DMS153 treated with DMSO at 0.1 percent for 48 hours (cell line): ENCODE measurements around the gene GSAP.
"Not testable (repeated sequence)": the region's sequence is repeated elsewhere in the genome, so short reads cannot be mapped to it uniquely, and the experiment has no call there.

Experiments
- DNase-seq: peaks from one replicate; lab custom pipeline; 2025; ENCODE audit not compliant: unreplicated experiment; lab: John Stamatoyannopoulos, UW

The GSAP gene

GRCh38 chr7:77367976-77368375, 48.2 kb downstream of the GSAP start:
- no peak for DNase-seq

GRCh38 chr7:77362905-77363304, 53.2 kb downstream of the GSAP start:
- DNase-seq = no peak

DNA sequence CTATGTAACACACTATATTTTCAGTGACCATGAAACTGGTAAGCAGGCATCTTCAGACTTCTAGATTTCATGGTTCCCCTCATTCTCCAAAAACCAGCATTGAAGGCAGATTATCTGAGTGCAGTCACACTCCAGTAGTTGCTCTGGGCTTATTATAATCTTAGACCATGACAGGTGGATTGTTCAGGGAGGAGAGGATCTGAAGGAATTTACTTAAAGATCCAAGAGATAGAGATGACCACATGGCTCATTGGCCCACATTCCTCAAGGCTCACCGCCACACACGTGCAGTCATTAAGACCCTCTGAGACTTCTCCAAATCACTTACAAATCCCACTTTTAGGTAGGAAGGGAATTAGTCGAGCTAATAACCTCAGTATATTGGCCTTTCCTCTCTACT, 55.2 kb downstream of the GSAP start:
- DNase-seq = no peak

GRCh38 chr7:77360104-77360503, 56.0 kb downstream of the GSAP start:
- DNase-seq = no peak

- DNase-seq = no peak
Observed at GRCh38 chr7:77359599-77359998, 56.5 kb downstream of the GSAP start.

DNA sequence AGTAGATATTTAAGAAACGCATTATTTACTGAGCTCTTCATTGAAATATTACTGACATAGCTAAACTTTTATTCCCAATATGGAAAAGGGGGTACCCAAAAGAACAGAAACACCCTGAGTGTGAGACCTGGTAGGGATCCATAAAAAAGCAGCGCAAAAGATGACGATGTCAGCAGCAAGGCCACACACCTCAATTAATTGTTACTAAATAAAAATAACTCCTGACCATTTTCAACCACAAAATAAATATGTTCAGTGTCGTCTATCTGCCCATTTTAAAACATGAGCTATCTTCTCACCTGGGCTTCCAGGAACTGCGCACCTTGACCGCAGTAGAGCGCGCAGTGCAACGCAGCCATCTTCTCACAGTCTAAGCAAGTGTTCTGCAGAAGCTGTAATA, 61.2 kb downstream of the GSAP start:
- DNase-seq = no peak

- DNase-seq = no peak
Observed at GRCh38 chr7:77354484-77354883, 61.7 kb downstream of the GSAP start.

DNA sequence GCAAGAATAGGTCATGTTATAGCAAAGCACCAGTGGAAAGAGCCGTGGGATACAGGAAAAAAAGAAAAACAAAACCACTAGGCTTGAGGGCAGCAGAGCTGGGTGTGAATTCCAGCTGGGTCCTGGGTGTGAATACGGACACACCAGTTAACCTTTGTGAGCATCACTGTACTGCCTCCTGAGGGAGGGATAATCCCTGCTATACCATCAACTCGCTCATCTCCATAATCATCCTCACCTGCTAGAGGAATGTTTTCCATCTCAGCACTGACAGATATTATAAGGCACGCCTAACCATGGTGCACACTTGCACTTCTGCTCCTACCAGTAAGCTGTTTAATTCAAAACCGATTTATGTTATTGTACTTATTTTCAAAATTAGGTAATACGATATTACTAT, 62.2 kb downstream of the GSAP start:
- no peak for DNase-seq

DNA sequence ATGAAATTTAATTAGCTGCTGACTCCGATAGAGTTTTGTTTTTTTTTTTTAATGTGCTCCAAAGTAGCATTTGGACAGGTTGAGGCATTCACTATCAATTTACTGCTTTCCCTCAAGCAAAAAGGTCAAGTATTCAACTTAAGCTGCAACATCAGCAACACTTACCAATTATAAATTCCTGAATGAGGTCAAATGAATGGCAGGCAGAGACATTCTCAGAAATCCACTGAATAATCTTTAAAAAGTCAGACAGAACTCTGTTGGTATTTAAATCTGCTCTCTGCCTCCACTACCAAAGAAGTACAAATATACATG, 62.8 kb downstream of the GSAP start:
- no peak for DNase-seq

GRCh38 chr7:77352665-77353406, 63.3 kb downstream of the GSAP start:
- no peak for DNase-seq

DNA sequence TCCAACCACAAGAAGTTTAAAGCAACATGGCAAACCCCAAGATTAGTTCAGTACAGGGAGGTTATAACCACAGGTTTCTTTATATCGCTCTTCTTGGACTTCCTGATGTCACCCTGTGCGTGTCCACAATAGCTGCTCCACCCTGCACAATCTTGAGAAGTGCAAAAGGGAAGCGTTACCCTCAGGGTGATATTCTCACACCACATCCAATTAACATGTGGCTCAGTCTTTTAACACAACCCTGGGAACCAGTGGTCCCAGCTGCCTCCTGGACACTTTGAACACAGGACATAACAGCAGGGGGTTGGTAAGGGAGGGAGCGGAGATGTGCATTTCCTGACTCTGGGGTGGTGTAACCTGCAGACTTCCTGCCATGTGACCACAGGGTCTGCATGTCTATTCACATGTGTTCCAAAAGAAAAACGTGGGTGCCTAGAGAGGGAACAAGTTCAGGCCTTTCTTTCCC, 64.6 kb downstream of the GSAP start:
- no peak for DNase-seq

- no peak for DNase-seq
Observed at GRCh38 chr7:77349141-77349540, 67.0 kb downstream of the GSAP start.

- no peak for DNase-seq
Observed at GRCh38 chr7:77348371-77348813, 67.8 kb downstream of the GSAP start.

- DNase-seq = no peak
Observed at GRCh38 chr7:77346441-77346840, 69.7 kb downstream of the GSAP start.

- DNase-seq = not testable (repeated sequence)
Observed at GRCh38 chr7:77345426-77345825, 70.7 kb downstream of the GSAP start.

GRCh38 chr7:77339726-77340125, 76.4 kb downstream of the GSAP start:
- DNase-seq = no peak

DNA sequence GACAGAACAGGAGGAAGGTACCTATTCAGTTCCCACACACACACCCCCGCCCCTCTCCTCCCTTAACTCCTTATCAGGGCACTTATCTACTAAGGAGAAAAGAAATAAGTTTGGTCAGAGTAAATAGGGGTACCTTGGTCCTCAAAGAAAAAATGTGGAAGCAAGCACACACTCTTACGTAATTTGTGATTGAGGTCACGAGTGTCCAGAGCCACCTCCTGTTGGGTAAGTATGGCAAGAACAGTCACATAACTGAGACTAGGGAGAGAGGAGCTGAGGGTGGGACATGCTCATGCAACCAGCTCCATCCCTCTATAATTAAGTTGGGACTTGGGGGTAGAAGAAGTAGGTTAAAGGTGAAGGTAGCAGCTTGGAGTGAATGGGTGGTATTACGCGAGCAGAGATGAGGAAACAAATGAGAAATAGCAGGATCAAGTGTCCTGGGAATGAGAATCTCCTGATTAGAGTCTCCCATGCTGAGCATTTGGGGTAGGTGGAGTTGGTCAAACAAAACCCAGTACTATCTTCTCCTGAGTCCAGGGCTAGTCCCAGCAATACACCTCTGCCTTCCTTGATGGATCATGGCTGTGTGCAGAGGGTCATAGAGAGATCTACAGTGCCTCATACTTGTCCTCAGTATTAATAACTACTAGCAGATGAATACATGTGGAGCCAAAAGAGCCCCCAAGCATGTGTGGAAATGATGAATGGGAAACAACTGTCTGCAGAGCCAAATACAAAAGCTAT, 77.1 kb downstream of the GSAP start:
- DNase-seq = no peak

DNA sequence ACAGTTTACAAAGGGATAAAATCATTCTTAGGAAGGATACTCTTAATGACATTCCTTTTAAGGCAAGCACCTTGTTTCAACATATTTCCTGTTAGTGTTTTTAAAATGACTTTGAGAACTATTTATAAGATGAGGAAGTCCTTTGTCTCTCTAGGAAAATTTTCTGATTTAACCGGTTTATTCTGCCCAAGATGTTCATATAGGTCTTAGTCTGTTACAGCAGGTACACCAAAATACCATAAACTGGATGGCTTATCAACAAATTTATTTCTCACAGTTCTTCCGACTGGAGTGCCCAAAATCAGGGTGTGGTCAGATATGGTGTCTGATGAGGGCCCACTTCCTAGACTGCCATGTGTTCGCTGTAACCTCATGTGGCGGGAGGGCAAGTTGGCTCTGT, 77.9 kb downstream of the GSAP start:
- DNase-seq = no peak

GRCh38 chr7:77337456-77337990, 78.6 kb downstream of the GSAP start:
- DNase-seq = no peak

DNA sequence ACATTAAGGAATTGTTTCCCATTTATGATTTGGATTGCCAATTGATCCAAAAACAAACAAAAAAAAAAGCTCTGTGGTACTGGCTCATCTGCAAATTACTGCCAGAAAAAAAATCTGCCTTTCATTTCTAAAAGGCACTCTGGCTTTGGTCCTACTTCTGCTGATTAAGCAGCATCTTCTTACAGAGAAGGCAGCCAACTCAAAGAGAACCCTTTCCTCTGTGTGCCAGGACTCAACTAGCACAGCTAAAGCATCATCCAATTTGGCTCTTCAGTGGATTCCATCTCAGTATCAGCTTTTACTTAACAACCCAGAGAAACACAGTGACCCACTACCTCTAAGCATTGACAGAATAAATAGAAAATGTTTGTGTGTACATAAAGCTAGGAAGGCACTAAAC, 80.6 kb downstream of the GSAP start:
- no peak for DNase-seq

GRCh38 chr7:77334039-77334438, 82.1 kb downstream of the GSAP start:
- DNase-seq = not testable (repeated sequence)

- peak; percentile 84 for DNase-seq
Observed at GRCh38 chr7:77331938-77332695, 84.0 kb downstream of the GSAP start.
